ENCODE results near the gene SUN5. TPM values are rescaled to one million over a fixed set of nuclear protein-coding genes. Genes with fewer than 3 reads are reported as not detected.
"Not testable (repeated sequence)": the region's sequence is repeated elsewhere in the genome, so short reads cannot be mapped to it uniquely, and the experiment has no call there.

The SUN5 gene
- total RNA-seq, 2 experiments from 2014 or later = not detected

GRCh38 chr20:32958574-32958973, 45.7 kb downstream of the SUN5 start:
- no peak overlapping the region for H3K27ac Mint-ChIP-seq
- POLR2A ChIA-PET = interaction anchor here (1.4 to 2.5 kb wide), 2 partner anchors 9 to 13 kb away, joined by 6 to 8 read pairs; no protein-coding TSS in a partner anchor
- CTCF ChIA-PET = no interaction called here

GRCh38 chr20:32957459-32957858, 46.8 kb downstream of the SUN5 start:
- no peaks in the 10 kb centered on the region for H3K27me3 Mint-ChIP-seq
- TF ChIP-seq, protein P1, sequence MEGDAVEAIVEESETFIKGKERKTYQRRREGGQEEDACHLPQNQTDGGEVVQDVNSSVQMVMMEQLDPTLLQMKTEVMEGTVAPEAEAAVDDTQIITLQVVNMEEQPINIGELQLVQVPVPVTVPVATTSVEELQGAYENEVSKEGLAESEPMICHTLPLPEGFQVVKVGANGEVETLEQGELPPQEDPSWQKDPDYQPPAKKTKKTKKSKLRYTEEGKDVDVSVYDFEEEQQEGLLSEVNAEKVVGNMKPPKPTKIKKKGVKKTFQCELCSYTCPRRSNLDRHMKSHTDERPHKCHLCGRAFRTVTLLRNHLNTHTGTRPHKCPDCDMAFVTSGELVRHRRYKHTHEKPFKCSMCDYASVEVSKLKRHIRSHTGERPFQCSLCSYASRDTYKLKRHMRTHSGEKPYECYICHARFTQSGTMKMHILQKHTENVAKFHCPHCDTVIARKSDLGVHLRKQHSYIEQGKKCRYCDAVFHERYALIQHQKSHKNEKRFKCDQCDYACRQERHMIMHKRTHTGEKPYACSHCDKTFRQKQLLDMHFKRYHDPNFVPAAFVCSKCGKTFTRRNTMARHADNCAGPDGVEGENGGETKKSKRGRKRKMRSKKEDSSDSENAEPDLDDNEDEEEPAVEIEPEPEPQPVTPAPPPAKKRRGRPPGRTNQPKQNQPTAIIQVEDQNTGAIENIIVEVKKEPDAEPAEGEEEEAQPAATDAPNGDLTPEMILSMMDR (IDR thresholded peaks at IDR 0.05) = no peak
- Histone ChIP-seq H3K27me3 (ENCODE audit: control insufficient read depth in 1 of 2, insufficient read depth in 2 of 2, low read length in 2 of 2) (no peaks in the 10 kb centered on the region), H3K4me1 (ENCODE audit: insufficient read depth, low read length) (peaks cover 17% of the 10 kb centered on the region), H3K36me3 (ENCODE audit: insufficient read depth, low read length) (no peaks in the 10 kb centered on the region), H3K27ac (ENCODE audit: low read depth in 1 of 2, low read length in 2 of 2) (no peak overlapping the region), H3K9me3 (ENCODE audit: control insufficient read depth in 1 of 2, insufficient read depth in 1 of 2, low read length in 2 of 2) (peaks cover 20 to 28% of the 10 kb centered on the region in 2 experiments), H3K4me3 (ENCODE audit: low read length) (no peak overlapping the region)
- intact Hi-C loops (cut with DNase I, micrococcal nuclease) = no loop called here
- DNase-seq (no peak), ATAC-seq (ENCODE audit: poor library complexity) (no peak)
- H3K27ac Mint-ChIP-seq = no peak overlapping the region
- POLR2A ChIA-PET = interaction anchor here (0.7 to 2.5 kb wide), 3 partner anchors 10 to 16 kb away, joined by 3 to 8 read pairs (median 6); no protein-coding TSS in a partner anchor
- no peak overlapping the region for H3K4me3 Mint-ChIP-seq
- CTCF ChIA-PET = no interaction called here
- peaks cover 23% of the 10 kb centered on the region for H3K36me3 Mint-ChIP-seq (ENCODE audit: low read depth)
- peaks cover 7% of the 10 kb centered on the region for H3K9me3 Mint-ChIP-seq
- H3K4me1 Mint-ChIP-seq (ENCODE audit: low read depth) = peaks cover 23% of the 10 kb centered on the region

More at GRCh38 chr20:32958574-32958973, 45.7 kb downstream of the SUN5 start:
- Mint-ChIP-seq H3K9me3 (peaks cover 7% of the 10 kb centered on the region), H3K27me3 (no peaks in the 10 kb centered on the region), H3K4me1 (ENCODE audit: low read depth) (peaks cover 32% of the 10 kb centered on the region), H3K4me3 (no peak overlapping the region), H3K36me3 (ENCODE audit: low read depth) (peaks cover 23% of the 10 kb centered on the region)
- H3K27me3 ChIP-seq (ENCODE audit: control insufficient read depth in 1 of 2, insufficient read depth in 2 of 2, low read length in 2 of 2) = no peaks in the 10 kb centered on the region
- TF ChIP-seq, protein P1 (IDR thresholded peaks at IDR 0.05) = no peak
- no peaks in the 10 kb centered on the region for H3K36me3 ChIP-seq (ENCODE audit: insufficient read depth, low read length)
- peaks cover 24% of the 10 kb centered on the region for H3K4me1 ChIP-seq (ENCODE audit: insufficient read depth, low read length)
- H3K9me3 ChIP-seq (ENCODE audit: control insufficient read depth in 1 of 2, insufficient read depth in 1 of 2, low read length in 2 of 2) = peaks cover 19 to 28% of the 10 kb centered on the region in 2 experiments
- no peak for DNase-seq
- no peak overlapping the region for H3K27ac ChIP-seq (ENCODE audit: low read depth in 1 of 2, low read length in 2 of 2)
- no peak overlapping the region for H3K4me3 ChIP-seq (ENCODE audit: low read length)
- intact Hi-C loops (cut with DNase I, micrococcal nuclease) = no loop called here
- ATAC-seq (ENCODE audit: poor library complexity) = no peak

- DNase-seq; H3K9me3 Mint-ChIP-seq; intact Hi-C loops (cut with DNase I, micrococcal nuclease); H3K27me3 ChIP-seq (ENCODE audit: control insufficient read depth in 1 of 2, insufficient read depth in 2 of 2, low read length in 2 of 2); H3K9me3 ChIP-seq (ENCODE audit: control insufficient read depth in 1 of 2, insufficient read depth in 1 of 2, low read length in 2 of 2); H3K4me3 ChIP-seq (ENCODE audit: low read length); H3K27me3 Mint-ChIP-seq; H3K27ac ChIP-seq (ENCODE audit: low read depth in 1 of 2, low read length in 2 of 2); ATAC-seq (ENCODE audit: poor library complexity); H3K36me3 ChIP-seq (ENCODE audit: insufficient read depth, low read length): not testable (repeated sequence)
- Mint-ChIP-seq H3K36me3 (ENCODE audit: low read depth) (peaks cover 10% of the 10 kb centered on the region), H3K4me1 (ENCODE audit: low read depth) (peaks cover 57% of the 10 kb centered on the region), H3K27ac (peak overlapping the region; percentile 78), H3K4me3 (peak overlapping the region; percentile 27)
- H3K4me1 ChIP-seq (ENCODE audit: insufficient read depth, low read length) = peaks cover 17% of the 10 kb centered on the region
- ChIA-PET POLR2A (interaction anchor here (0.9 to 4.3 kb wide), 4 partner anchors 10 to 22 kb away, joined by 4 to 20 read pairs (median 7); no protein-coding TSS in a partner anchor), CTCF (interaction anchor here (0.5 to 1.2 kb wide), 2 partner anchors 146 to 422 kb away, joined by 3 read pairs; no protein-coding TSS in a partner anchor)
These were observed 53.7 kb downstream of the SUN5 start for GRCh38 chr20:32950539-32950938.

Measured in CD4-positive, alpha-beta T cell (primary cell).